ENCODE data around the gene MARVELD3. TPM values are rescaled to one million over a fixed set of nuclear protein-coding genes. Genes with fewer than 3 reads are reported as not detected.
"Not testable (repeated sequence)": the region's sequence is repeated elsewhere in the genome, so short reads cannot be mapped to it uniquely, and the experiment has no call there.

The MARVELD3 gene
- total and polyA plus RNA-seq, 9 donors, result 0.10 to 9.2 (median 0.68) TPM; not detected in 1

DNA sequence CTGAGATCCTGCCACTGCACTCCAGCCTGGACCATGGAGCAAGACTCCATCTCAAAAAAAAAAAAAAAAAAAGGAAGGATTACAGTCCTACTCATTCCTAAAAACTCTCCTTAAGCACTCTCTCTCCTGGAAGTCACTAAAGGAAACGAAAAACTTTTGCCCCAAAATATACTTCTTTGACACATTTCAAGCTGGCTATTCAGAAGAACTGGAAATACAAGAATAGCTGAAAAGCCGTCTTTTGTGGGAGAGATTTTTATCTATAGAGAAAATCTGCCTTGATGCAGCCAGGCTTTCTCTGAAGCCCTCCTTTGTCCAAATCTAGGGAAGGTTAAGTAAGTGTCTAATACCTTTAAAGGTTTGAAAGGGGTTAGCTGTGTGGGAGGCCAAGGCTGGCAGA lies 16.9 kb upstream of the MARVELD3 start:
- TF ChIP-seq, protein P1, sequence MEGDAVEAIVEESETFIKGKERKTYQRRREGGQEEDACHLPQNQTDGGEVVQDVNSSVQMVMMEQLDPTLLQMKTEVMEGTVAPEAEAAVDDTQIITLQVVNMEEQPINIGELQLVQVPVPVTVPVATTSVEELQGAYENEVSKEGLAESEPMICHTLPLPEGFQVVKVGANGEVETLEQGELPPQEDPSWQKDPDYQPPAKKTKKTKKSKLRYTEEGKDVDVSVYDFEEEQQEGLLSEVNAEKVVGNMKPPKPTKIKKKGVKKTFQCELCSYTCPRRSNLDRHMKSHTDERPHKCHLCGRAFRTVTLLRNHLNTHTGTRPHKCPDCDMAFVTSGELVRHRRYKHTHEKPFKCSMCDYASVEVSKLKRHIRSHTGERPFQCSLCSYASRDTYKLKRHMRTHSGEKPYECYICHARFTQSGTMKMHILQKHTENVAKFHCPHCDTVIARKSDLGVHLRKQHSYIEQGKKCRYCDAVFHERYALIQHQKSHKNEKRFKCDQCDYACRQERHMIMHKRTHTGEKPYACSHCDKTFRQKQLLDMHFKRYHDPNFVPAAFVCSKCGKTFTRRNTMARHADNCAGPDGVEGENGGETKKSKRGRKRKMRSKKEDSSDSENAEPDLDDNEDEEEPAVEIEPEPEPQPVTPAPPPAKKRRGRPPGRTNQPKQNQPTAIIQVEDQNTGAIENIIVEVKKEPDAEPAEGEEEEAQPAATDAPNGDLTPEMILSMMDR (IDR thresholded peaks at IDR 0.05), result no peak
- no peak for DNase-seq

DNA sequence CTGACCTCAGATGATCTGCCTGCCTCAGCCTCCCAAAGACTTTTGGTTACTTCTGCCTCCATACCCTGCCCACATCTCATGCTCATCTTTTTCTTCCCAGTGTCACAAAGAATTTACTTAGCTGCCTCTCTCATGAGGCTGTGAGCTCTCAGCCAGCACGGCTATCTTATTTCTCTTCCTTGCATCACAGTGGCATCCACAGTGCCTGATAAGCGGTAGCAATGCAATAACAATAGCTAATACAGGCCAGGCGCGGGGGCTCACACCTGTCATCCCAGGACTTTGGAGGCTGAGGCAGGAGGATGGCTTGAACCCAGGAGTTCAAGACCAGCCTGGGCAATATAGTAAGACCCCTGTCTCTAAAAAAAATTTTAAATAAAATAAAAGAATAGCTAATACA lies 15.5 kb upstream of the MARVELD3 start:
- no peak overlapping the region for H3K27ac ChIP-seq
- no peak overlapping the region for H3K4me3 ChIP-seq
- no peaks in the 10 kb centered on the region for H3K27me3 ChIP-seq
- WGBS, 3 donors, result 56 to 82% (median 69%) methylated on average over 4 of the region's 4 CpGs
- no peaks in the 10 kb centered on the region for H3K9me3 ChIP-seq
- TF ChIP-seq EP300 (IDR thresholded peaks at IDR 0.05), result no peak
- no peak for TF ChIP-seq POLR2A (IDR thresholded peaks at IDR 0.05)
- TF ChIP-seq, protein P1 (IDR thresholded peaks at IDR 0.05), result no peak
- no peaks in the 10 kb centered on the region for H3K36me3 ChIP-seq
- no peaks in the 10 kb centered on the region for H3K4me1 ChIP-seq (ENCODE audit: insufficient read depth)
- intact Hi-C loops (cut with DNase I), result loop anchor here in 2 of 4 donors (10.0 kb wide), 1 partner anchor 196 kb away; no protein-coding TSS in a partner anchor
- DNase-seq, result no peak

More for the DNA sequence above, 16.9 kb upstream of the MARVELD3 start:
- WGBS, 3 donors, result 48 to 71% (median 64%) methylated on average over 2 of the region's 2 CpGs
- Histone ChIP-seq H3K27ac (no peak overlapping the region), H3K4me3 (no peak overlapping the region), H3K4me1 (ENCODE audit: insufficient read depth) (no peaks in the 10 kb centered on the region), H3K36me3 (no peaks in the 10 kb centered on the region), H3K27me3 (no peaks in the 10 kb centered on the region), H3K9me3 (no peaks in the 10 kb centered on the region)
- intact Hi-C loops (cut with DNase I), result no loop called here

DNA sequence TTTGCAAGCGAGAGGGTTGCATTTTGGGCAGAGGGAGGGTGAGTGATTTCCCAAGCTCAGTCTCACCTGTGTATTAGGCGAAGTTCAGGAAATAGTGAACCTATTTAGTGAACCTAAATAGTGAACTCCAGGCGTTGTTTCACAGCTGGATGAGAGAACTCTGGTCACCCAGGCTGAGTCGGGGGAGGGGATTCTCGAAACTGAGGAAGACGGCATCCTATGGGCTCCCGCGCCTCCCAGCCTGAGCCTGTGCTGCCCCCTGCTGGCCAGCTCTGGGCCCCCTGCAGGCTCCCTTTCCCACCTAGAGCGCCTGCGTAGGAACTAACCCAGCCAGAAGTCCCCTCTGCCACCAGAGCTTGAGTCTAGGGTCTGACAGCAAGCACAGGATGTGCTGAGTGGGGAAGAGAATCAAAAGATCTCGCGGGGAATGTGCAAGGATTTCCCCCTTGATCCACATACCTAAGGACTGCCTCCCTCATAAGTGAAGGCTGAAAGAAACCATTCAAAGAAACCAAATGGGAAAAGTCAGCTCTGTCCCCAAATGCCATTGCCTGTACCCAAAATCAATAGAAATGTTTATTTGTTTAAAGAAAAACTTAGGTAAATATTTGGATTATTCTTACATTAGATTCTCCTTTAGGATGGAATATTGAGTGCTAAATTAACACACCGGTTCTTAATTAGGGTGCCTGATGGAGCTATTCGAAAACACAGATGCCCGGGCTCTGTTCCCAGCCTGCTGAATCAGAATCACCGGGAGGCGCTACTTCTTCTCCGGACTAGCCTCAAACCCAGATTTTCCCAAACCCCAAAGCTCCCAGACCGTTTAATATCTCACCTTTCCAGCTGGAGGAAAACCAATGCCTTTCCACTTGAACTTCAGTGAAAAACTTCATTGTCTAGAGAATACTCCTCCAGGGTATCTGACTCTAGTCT lies 14.8 kb upstream of the MARVELD3 start:
- DNase-seq, result peak; percentile 33 to 78 (median 56)
- no peaks in the 10 kb centered on the region for H3K27me3 ChIP-seq
- H3K27ac ChIP-seq, result no peak overlapping the region
- TF ChIP-seq, protein P1 (IDR thresholded peaks at IDR 0.05), result peak; percentile 12 to 43 (median 20)
- TF ChIP-seq POLR2A (IDR thresholded peaks at IDR 0.05), result no peak
- H3K4me1 ChIP-seq (ENCODE audit: insufficient read depth), result no peaks in the 10 kb centered on the region
- no peaks in the 10 kb centered on the region for H3K36me3 ChIP-seq
- H3K9me3 ChIP-seq, result no peaks in the 10 kb centered on the region
- 12 to 16% (median 12%) methylated on average over 19 of the region's 19 CpGs for WGBS, 3 donors
- intact Hi-C loops (cut with DNase I), result loop anchor here in 2 of 4 donors (10.0 kb wide), 1 partner anchor 196 kb away; no protein-coding TSS in a partner anchor
- no peak overlapping the region for H3K4me3 ChIP-seq

DNA sequence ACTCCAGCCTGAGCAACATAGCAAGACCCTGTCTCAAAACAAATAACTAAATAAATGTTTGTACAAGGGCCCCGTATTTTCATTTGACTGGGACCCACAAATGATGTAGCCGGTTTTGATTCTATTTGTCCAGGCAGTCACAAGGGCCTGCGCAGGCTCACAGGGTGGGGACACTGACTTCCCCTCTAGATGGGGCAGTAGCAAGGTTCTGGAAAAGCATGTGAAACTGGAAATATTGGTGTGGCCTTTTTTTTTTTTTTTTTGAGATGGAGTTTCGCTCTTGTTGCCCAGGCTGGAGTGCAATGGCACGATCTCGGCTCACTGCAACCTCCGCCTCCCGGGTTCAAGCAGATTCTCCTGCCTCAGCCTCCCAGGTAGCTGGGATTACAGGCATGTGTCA lies 11.0 kb upstream of the MARVELD3 start:
- intact Hi-C loops (cut with DNase I), result loop anchor here in 2 of 4 donors (10.0 kb wide), 1 partner anchor 200 kb away; no protein-coding TSS in a partner anchor
- H3K27me3 ChIP-seq, result not testable (repeated sequence)
- 88 to 94% (median 89%) methylated on average over 8 of the region's 8 CpGs for WGBS, 3 donors

DNA sequence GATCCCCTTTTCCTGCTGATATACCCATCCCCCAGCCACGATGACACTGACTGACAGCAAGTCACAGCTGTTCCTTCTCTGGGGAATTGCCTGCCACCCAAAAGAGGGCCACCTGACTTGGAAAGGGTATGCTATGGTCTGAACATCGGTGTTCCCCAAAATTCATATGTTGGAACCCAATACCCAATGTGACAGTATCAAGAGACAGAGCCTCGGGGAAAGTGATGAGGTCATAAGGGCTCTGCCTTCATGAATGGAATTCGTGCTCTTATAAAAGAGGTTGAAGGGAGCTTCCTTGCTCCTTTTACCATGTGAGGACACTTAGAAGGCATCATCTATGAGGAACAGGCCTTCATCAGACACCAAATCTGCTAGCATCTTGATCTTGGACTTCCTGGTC lies 7.6 kb upstream of the MARVELD3 start:
- intact Hi-C loops (cut with DNase I), result loop anchor here in 2 of 4 donors (10.0 kb wide), 1 partner anchor 204 kb away; no protein-coding TSS in a partner anchor
- H3K36me3 ChIP-seq, result no peaks in the 10 kb centered on the region
- no peaks in the 10 kb centered on the region for H3K4me1 ChIP-seq (ENCODE audit: insufficient read depth)
- no peak for DNase-seq
- no peak overlapping the region for H3K4me3 ChIP-seq
- H3K27me3 ChIP-seq, result no peaks in the 10 kb centered on the region
- no peak overlapping the region for H3K27ac ChIP-seq
- no peaks in the 10 kb centered on the region for H3K9me3 ChIP-seq
- TF ChIP-seq EP300 (IDR thresholded peaks at IDR 0.05) (no peak), POLR2A (IDR thresholded peaks at IDR 0.05) (no peak)
- TF ChIP-seq, protein P1 (IDR thresholded peaks at IDR 0.05), result no peak
- WGBS, 3 donors, result 74 to 81% (median 76%) methylated on average over 4 of the region's 4 CpGs

More for the DNA sequence above, 11.0 kb upstream of the MARVELD3 start:
- not testable (repeated sequence) for DNase-seq; H3K36me3 ChIP-seq; H3K4me1 ChIP-seq (ENCODE audit: insufficient read depth); H3K4me3 ChIP-seq; H3K9me3 ChIP-seq; H3K27ac ChIP-seq

Measured in ovary (tissue), 9 donors.